NCI-H2227 (cell line): ENCODE data around the gene MSLN.

ENCODE experiments used
- DNase-seq: peaks from one replicate; lab custom pipeline; 2025; ENCODE audit not compliant: unreplicated experiment; lab: John Stamatoyannopoulos, UW

The MSLN gene

GRCh38 chr16:788399-789126 is 28.0 kb downstream of the MSLN start, which contains the start of gene CHTF18:
TSS of gene CHTF18 (plus strand) at chr16:788620. CDS start at chr16:788685, 65 bp downstream.
- peak; percentile 96 for DNase-seq

- no peak for DNase-seq
Measured at GRCh38 chr16:789191-789850, 28.8 kb downstream of the MSLN start.

- no peak for DNase-seq
Measured at GRCh38 chr16:790086-790485, 29.6 kb downstream of the MSLN start.

GRCh38 chr16:791131-791530 is 30.6 kb downstream of the MSLN start:
- DNase-seq: no peak

GRCh38 chr16:792221-792995 is 31.9 kb downstream of the MSLN start:
- DNase-seq: no peak

GRCh38 chr16:793414-793813 is 32.9 kb downstream of the MSLN start:
- DNase-seq: no peak

GRCh38 chr16:794091-794822 is 33.7 kb downstream of the MSLN start:
- no peak for DNase-seq

- no peak for DNase-seq
Measured at GRCh38 chr16:794853-795466, 34.4 kb downstream of the MSLN start.

- DNase-seq: no peak
Measured at GRCh38 chr16:795580-796229, 35.2 kb downstream of the MSLN start.

GRCh38 chr16:796296-797119 is 36.0 kb downstream of the MSLN start:
- DNase-seq: no peak

GRCh38 chr16:797120-797420 is 36.5 kb downstream of the MSLN start:
- no peak for DNase-seq

GRCh38 chr16:797686-798085 is 37.2 kb downstream of the MSLN start:
- no peak for DNase-seq

GRCh38 chr16:798666-799065 is 38.1 kb downstream of the MSLN start:
- no peak for DNase-seq

- DNase-seq: no peak
Measured at GRCh38 chr16:799111-799947, 38.8 kb downstream of the MSLN start.

- DNase-seq: peak; percentile 33
Measured at GRCh38 chr16:799948-800833, 39.7 kb downstream of the MSLN start, which contains the start of gene GNG13. TSS of gene GNG13 (minus strand) at chr16:800734. CDS start at chr16:799077, 1,657 bp downstream.

GRCh38 chr16:800834-801511 is 40.4 kb downstream of the MSLN start:
- DNase-seq: no peak
